ENCODE measurements around the gene MCC. TPM values are rescaled to one million over a fixed set of nuclear protein-coding genes. Genes with fewer than 3 reads are reported as not detected.

MCC gene
- total RNA-seq, 4 donors from 2014 or later, result 17.0 to 24.8 (median 21.0) TPM

- TF ChIP-seq POLR2A (IDR thresholded peaks at IDR 0.05; ENCODE audit: low read depth) (no peak), EP300 (IDR thresholded peaks at IDR 0.05) (no peak), CTCF (IDR thresholded peaks at IDR 0.05) (no peak), POLR2AphosphoS5 (IDR thresholded peaks at IDR 0.05) (no peak)
- no peak for DNase-seq (ENCODE audit: extremely low spot score)
- Histone ChIP-seq H3K27me3 (no peaks in the 10 kb centered on the region), H3K4me1 (peaks cover 18 to 30% (median 27%) of the 10 kb centered on the region in 4 donors), H3K36me3 (peaks cover 0 to 5% (median 0%) of the 10 kb centered on the region in 4 donors), H3K27ac (replicated peaks in 1 of 4) (no peak overlapping the region), H3K4me3 (no peak overlapping the region), H3K9me3 (peaks cover 0 to 7% (median 3%) of the 10 kb centered on the region in 4 donors)
- intact Hi-C loops (cut with DNase I), result no loop called here
- WGBS, result 98% methylated on average over 7 of the region's 7 CpGs
Measured at GRCh38 chr5:113114559-113114958, 373.7 kb downstream of the MCC start.

GRCh38 chr5:113112435-113112834 lies 375.8 kb downstream of the MCC start:
- Histone ChIP-seq H3K4me1 (peaks cover under 1 to 9% (median 6%) of the 10 kb centered on the region in 4 donors), H3K27ac (replicated peaks in 1 of 4) (no peak overlapping the region), H3K36me3 (peaks cover 0 to under 1% (median 0%) of the 10 kb centered on the region in 4 donors), H3K4me3 (no peak overlapping the region), H3K27me3 (no peaks in the 10 kb centered on the region), H3K9me3 (peaks cover 0 to 7% (median 3%) of the 10 kb centered on the region in 4 donors)
- intact Hi-C loops (cut with DNase I), result no loop called here
- 63% methylated on average over 3 of the region's 3 CpGs for WGBS
- TF ChIP-seq EP300 (IDR thresholded peaks at IDR 0.05), result no peak
- TF ChIP-seq POLR2AphosphoS5 (IDR thresholded peaks at IDR 0.05), result no peak
- no peak for TF ChIP-seq POLR2A (IDR thresholded peaks at IDR 0.05; ENCODE audit: low read depth)
- TF ChIP-seq CTCF (IDR thresholded peaks at IDR 0.05), result no peak
- no peak for DNase-seq (ENCODE audit: extremely low spot score)

- no peak overlapping the region for H3K4me3 ChIP-seq
- no peak for TF ChIP-seq CTCF (IDR thresholded peaks at IDR 0.05)
- TF ChIP-seq POLR2AphosphoS5 (IDR thresholded peaks at IDR 0.05), result no peak
- TF ChIP-seq POLR2A (IDR thresholded peaks at IDR 0.05; ENCODE audit: low read depth), result no peak
- no peak for TF ChIP-seq EP300 (IDR thresholded peaks at IDR 0.05)
- H3K9me3 ChIP-seq, result peaks cover 0 to 7% (median 3%) of the 10 kb centered on the region in 4 donors
- H3K27ac ChIP-seq (replicated peaks in 1 of 4), result no peak overlapping the region
- no peaks in the 10 kb centered on the region for H3K36me3 ChIP-seq
- intact Hi-C loops (cut with DNase I), result no loop called here
- 97% methylated on average over 6 of the region's 6 CpGs for WGBS
- DNase-seq (ENCODE audit: extremely low spot score), result no peak
- no peaks in the 10 kb centered on the region for H3K4me1 ChIP-seq
- no peaks in the 10 kb centered on the region for H3K27me3 ChIP-seq
Measured at GRCh38 chr5:113110117-113110516, 378.1 kb downstream of the MCC start.

GRCh38 chr5:113109344-113109743 lies 378.9 kb downstream of the MCC start:
- TF ChIP-seq POLR2A (IDR thresholded peaks at IDR 0.05; ENCODE audit: low read depth) (no peak), EP300 (IDR thresholded peaks at IDR 0.05) (no peak), POLR2AphosphoS5 (IDR thresholded peaks at IDR 0.05) (no peak), CTCF (IDR thresholded peaks at IDR 0.05) (no peak)
- intact Hi-C loops (cut with DNase I), result no loop called here
- no peaks in the 10 kb centered on the region for H3K27me3 ChIP-seq
- H3K36me3 ChIP-seq, result peaks cover 0 to 6% (median 0%) of the 10 kb centered on the region in 4 donors
- H3K4me3 ChIP-seq, result no peak overlapping the region
- peaks cover 0 to 2% (median 0%) of the 10 kb centered on the region in 4 donors for H3K9me3 ChIP-seq
- 94% methylated on average over 5 of the region's 5 CpGs for WGBS
- no peak overlapping the region for H3K27ac ChIP-seq (replicated peaks in 1 of 4)
- DNase-seq (ENCODE audit: extremely low spot score), result no peak
- H3K4me1 ChIP-seq, result no peaks in the 10 kb centered on the region

GRCh38 chr5:113108485-113108884 lies 379.8 kb downstream of the MCC start:
- 82% methylated on average over 5 of the region's 5 CpGs for WGBS
- TF ChIP-seq POLR2A (IDR thresholded peaks at IDR 0.05; ENCODE audit: low read depth) (no peak), POLR2AphosphoS5 (IDR thresholded peaks at IDR 0.05) (no peak), EP300 (IDR thresholded peaks at IDR 0.05) (no peak), CTCF (IDR thresholded peaks at IDR 0.05) (no peak)
- intact Hi-C loops (cut with DNase I), result no loop called here

More at GRCh38 chr5:113108485-113108884, 379.8 kb downstream of the MCC start:
- Histone ChIP-seq H3K9me3 (no peaks in the 10 kb centered on the region), H3K4me1 (no peaks in the 10 kb centered on the region), H3K27ac (replicated peaks in 1 of 4) (no peak overlapping the region), H3K27me3 (no peaks in the 10 kb centered on the region), H3K36me3 (peaks cover 0 to 10% (median 7%) of the 10 kb centered on the region in 4 donors), H3K4me3 (no peak overlapping the region)
- DNase-seq (ENCODE audit: extremely low spot score), result no peak
